GM12878 (cell line): Measurements from ENCODE around the gene RUVBL2. TPM values are rescaled to one million over a fixed set of nuclear protein-coding genes. Genes with fewer than 3 reads are reported as not detected.
A peak's percentile ranks its signal among the peaks of the same experiment; 100 is the strongest.

Experiments
- ATF2 ChIP-seq: IDR thresholded peaks from 2 replicates; pipeline ENCODE4 v1.6.1; 2012; ENCODE audit warnings: low read length, inconsistent platforms
- BRCA1 ChIP-seq: IDR thresholded peaks from 2 replicates; pipeline ENCODE4 v1.6.1; 2011; ENCODE audit warnings: low read depth, low read length, improper control_type of control experiment
- CHD1 ChIP-seq: IDR thresholded peaks from 2 replicates; pipeline ENCODE4 v1.6.1; 2012; ENCODE audit warnings: low read depth, low read length, improper control_type of control experiment
- CREM ChIP-seq: IDR thresholded peaks from 2 replicates; pipeline ENCODE4 v1.6.1; 2014; ENCODE audit warnings: antibody characterized with exemption, low read depth
- E2F4 ChIP-seq: IDR thresholded peaks from 2 replicates; pipeline ENCODE4 v1.6.1; 2012; ENCODE audit warnings: low read depth, low read length, improper control_type of control experiment
- EZH2 ChIP-seq: IDR thresholded peaks from 2 replicates; pipeline ENCODE4 v1.6.1; 2012; ENCODE audit warnings: low read depth, mild to moderate bottlenecking, control low read depth, inconsistent platforms, low read length, borderline replicate concordance; ENCODE audit not compliant: control insufficient read depth
- IKZF2 ChIP-seq, 2 experiments: fragments of 450-650 bp; IDR thresholded peaks; 2 replicates each; pipeline ENCODE4 v1.6.1; 2017; ENCODE audit warnings: mild to moderate bottlenecking in 2 of 2, moderate library complexity in 2 of 2
- MTA2 ChIP-seq: fragments of 450-650 bp; IDR thresholded peaks from 2 replicates; pipeline ENCODE4 v1.6.1; 2016; ENCODE audit warnings: low read depth, mild to moderate bottlenecking, moderate library complexity
- NR2C1 ChIP-seq: fragments of 450-650 bp; IDR thresholded peaks from 2 replicates; pipeline ENCODE4 v1.6.1; 2017; ENCODE audit warnings: antibody characterized with exemption, mild to moderate bottlenecking, moderate library complexity
- PAX5 ChIP-seq: IDR thresholded peaks from 2 replicates; pipeline ENCODE4 v1.6.1; 2011; ENCODE audit warnings: low read depth, low read length, borderline replicate concordance
- RBBP5 ChIP-seq: fragments of 200-600 bp; sonication (generic); conservative IDR thresholded peaks from 2 replicates; pipeline ENCODE4 v1.6.1; 2016
- SKIL ChIP-seq: fragments of 450-650 bp; IDR thresholded peaks from 2 replicates; pipeline ENCODE4 v1.6.1; 2017; ENCODE audit warnings: mild to moderate bottlenecking, low read depth, inconsistent platforms; ENCODE audit not compliant: poor library complexity, severe bottlenecking
- SUZ12 ChIP-seq: fragments of 200-600 bp; sonication (generic); IDR thresholded peaks from one replicate; pipeline ENCODE4 v1.6.1; 2018; ENCODE audit warnings: antibody characterized with exemption, mild to moderate bottlenecking; ENCODE audit not compliant: unreplicated experiment
- TCF12 ChIP-seq: IDR thresholded peaks from 2 replicates; pipeline ENCODE4 v1.6.1; 2011; ENCODE audit warnings: low read depth, mild to moderate bottlenecking, low read length
- WRNIP1 ChIP-seq: IDR thresholded peaks from 2 replicates; pipeline ENCODE4 v1.6.1; 2011; ENCODE audit warnings: low read depth, low read length, improper control_type of control experiment, borderline replicate concordance
- YY1 ChIP-seq: IDR thresholded peaks from 2 replicates; pipeline ENCODE4 v1.6.1; 2011; ENCODE audit warnings: low read depth, mild to moderate bottlenecking, low read length
- ZBTB33 ChIP-seq: fragments of 450-650 bp; IDR thresholded peaks from 2 replicates; pipeline ENCODE4 v1.6.1; 2017; ENCODE audit warnings: mild to moderate bottlenecking
- ZNF217 ChIP-seq: fragments of 450-650 bp; IDR thresholded peaks from 2 replicates; pipeline ENCODE4 v1.6.1; 2017; ENCODE audit warnings: antibody characterized with exemption, mild to moderate bottlenecking
- ZNF687 ChIP-seq: fragments of 450-650 bp; IDR thresholded peaks from 2 replicates; pipeline ENCODE4 v1.6.1; 2017; ENCODE audit warnings: mild to moderate bottlenecking, moderate library complexity
- polyA plus RNA-seq, 11 experiments: library from polyadenylated mRNA; depleted of rRNA in 4 of 11; unstranded in 6 of 11; stranded (reverse) in 5 of 11; fragments of >200 nt; fragmentation: Nextera tagmentation in 4 of 11; fragmentation: Illumina TruSeq in 1 of 11; extraction: Ambion mirVana in 4 of 11; extraction: Trizol in 1 of 11; gene quantifications; 1 replicate in 1 of 11; 2 replicates in 10 of 11; pipeline versions ENCODE4 v1.2.1 to v1.2.3, GENCODE V29; 2011 to 2016; ENCODE audit warnings: inconsistent platforms in 2 of 11, missing spikeins in 2 of 11, low read depth in 1 of 11
- total RNA-seq, 4 experiments: library from RNA; depleted of rRNA in 3 of 4; stranded (reverse); fragments of >200 nt in 3 of 4; fragmentation: Illumina TruSeq in 1 of 4; extraction: Trizol in 1 of 4; gene quantifications; 2 replicates each; pipeline versions ENCODE4 v1.2.1 to v1.2.3, GENCODE V29; 2013 to 2021

The RUVBL2 gene
- total and polyA plus RNA-seq, 10 of the 15 experiments (the other 5 are each of a cell fraction or from before 2014, with no cell fraction given), result 33.8 to 224 (median 125) TPM

GRCh38 chr19:48963371-48964204 lies 30.1 kb upstream of the RUVBL2 start (continued):
- TF ChIP-seq SKIL (peak; percentile 13), PAX5 (peak; percentile 59; the same call in 1 of the 2 replicates), YY1 (peak; percentile 49), CREM (peak; percentile 66), ZBTB33 (no peak), E2F4 (no peak; the same call in 1 of the 2 replicates), EZH2 (no peak), MTA2 (peak; percentile 57; the same call in 1 of the 2 replicates), RBBP5 (no peak), ZNF217 (no peak), ZNF687 (peak; percentile 88; the same call in 1 of the 2 replicates), BRCA1 (no peak), ATF2 (peak; percentile 69; the same call in 1 of the 2 replicates), SUZ12 (no peak), NR2C1 (no peak), IKZF2 (IDR thresholded peaks at IDR 0.05) (peak; percentile 54 to 59; a peak in 3 of 4 replicates), TCF12 (peak; percentile 62), WRNIP1 (no peak), CHD1 (no peak)
